GM23248 (cell line): ENCODE results near the gene DBF4B. TPM values are rescaled to one million over a fixed set of nuclear protein-coding genes. Genes with fewer than 3 reads are reported as not detected.

Experiments used
- DNase-seq: peaks from one replicate; pipeline ENCODE4 v3.0.0-alpha.2; 2015
- H2AFZ ChIP-seq: fragments of 200-600 bp; sonication (generic); 2 replicates; pipeline ENCODE4 v1.6.1; 2016; ENCODE audit warnings: antibody characterized with exemption
- H3F3A ChIP-seq: fragments of 200-600 bp; sonication (generic); 2 replicates; pipeline ENCODE4 v1.6.1; 2016; ENCODE audit warnings: mild to moderate bottlenecking, antibody characterized with exemption, mixed run types; ENCODE audit not compliant: insufficient read depth
- H3K27ac ChIP-seq: fragments of 200-600 bp; sonication (generic); 2 replicates; pipeline ENCODE4 v1.5.1; 2016; ENCODE audit warnings: mild to moderate bottlenecking
- H3K27me3 ChIP-seq: fragments of 200-600 bp; sonication (generic); replicated peaks from 2 replicates; pipeline ENCODE4 v1.6.1; 2016; ENCODE audit warnings: mild to moderate bottlenecking; ENCODE audit not compliant: insufficient read depth
- H3K36me3 ChIP-seq: fragments of 200-600 bp; sonication (generic); 2 replicates; pipeline ENCODE4 v1.6.1; 2016; ENCODE audit warnings: low read depth, mild to moderate bottlenecking
- H3K4me1 ChIP-seq: fragments of 200-600 bp; sonication (generic); 2 replicates; pipeline ENCODE4 v1.6.1; 2016; ENCODE audit warnings: mild to moderate bottlenecking; ENCODE audit not compliant: insufficient read depth
- H3K4me2 ChIP-seq: fragments of 200-600 bp; sonication (generic); one replicate; pipeline ENCODE4 v1.6.1; 2016; ENCODE audit warnings: mild to moderate bottlenecking; ENCODE audit not compliant: unreplicated experiment
- H3K4me3 ChIP-seq: fragments of 200-600 bp; sonication (generic); 2 replicates; pipeline ENCODE4 v1.5.1; 2016; ENCODE audit warnings: mild to moderate bottlenecking
- H3K79me2 ChIP-seq: fragments of 200-600 bp; sonication (generic); 2 replicates; pipeline ENCODE4 v1.6.1; 2016; ENCODE audit warnings: mild to moderate bottlenecking; ENCODE audit not compliant: insufficient read depth
- H3K9ac ChIP-seq: fragments of 200-600 bp; sonication (generic); 2 replicates; pipeline ENCODE4 v1.6.1; 2016; ENCODE audit warnings: mild to moderate bottlenecking
- H3K9me2 ChIP-seq: fragments of 200-600 bp; sonication (generic); 2 replicates; pipeline ENCODE4 v1.6.1; 2016; ENCODE audit warnings: mixed run types, mild to moderate bottlenecking, moderate library complexity; ENCODE audit not compliant: insufficient read depth
- H3K9me3 ChIP-seq: fragments of 200-600 bp; sonication (generic); one replicate; pipeline ENCODE4 v1.6.1; 2017; ENCODE audit warnings: low read depth
- H4K20me1 ChIP-seq: fragments of 200-600 bp; sonication (generic); 2 replicates; pipeline ENCODE4 v1.6.0; 2016; ENCODE audit not compliant: insufficient read depth
- EZH2 ChIP-seq: fragments of 200-600 bp; sonication (generic); IDR thresholded peaks from 2 replicates; pipeline ENCODE4 v1.6.1; 2018; ENCODE audit warnings: antibody characterized with exemption, mild to moderate bottlenecking; ENCODE audit not compliant: insufficient read depth, poor library complexity, severe bottlenecking
- EZH2phosphoT487 ChIP-seq: fragments of 200-600 bp; sonication (generic); IDR thresholded peaks from 2 replicates; pipeline ENCODE4 v1.6.1; 2018; ENCODE audit warnings: antibody characterized with exemption, moderate library complexity, mild to moderate bottlenecking, low read depth; ENCODE audit not compliant: insufficient read depth
- WGBS, 2 experiments: methylation state at CpG; one replicate each; pipeline ENCODE4 v1.1.6; 2015 to 2017; ENCODE audit warnings: low lambda C conversion rate in 2 of 2, low coverage in 1 of 2; ENCODE audit errors: missing lambda C conversion rate in 2 of 2; 5-methylcytosine and 5-hydroxymethylcytosine counted together
- in situ Hi-C: fragments of 300-500 bp; cut with MboI; formaldehyde crosslinking; loops from 2 replicates; pipeline ENCODE4 v1.15.0; 2020
- polyA plus RNA-seq: library from polyadenylated mRNA; unstranded; fragments of >200 nt; fragmentation: Nextera tagmentation; extraction: Ambion mirVana; gene quantifications from 2 replicates; pipeline ENCODE4 v1.2.1, GENCODE V29; 2016
- total RNA-seq: library from RNA; depleted of rRNA; stranded (reverse); fragments of >200 nt; shearing (Covaris generic); gene quantifications from 2 replicates; pipeline ENCODE4 v1.2.3, GENCODE V29; 2014

DBF4B gene
- total and polyA plus RNA-seq, 2 experiments from 2014 or later, result 3.2 to 6.5 TPM

DNA sequence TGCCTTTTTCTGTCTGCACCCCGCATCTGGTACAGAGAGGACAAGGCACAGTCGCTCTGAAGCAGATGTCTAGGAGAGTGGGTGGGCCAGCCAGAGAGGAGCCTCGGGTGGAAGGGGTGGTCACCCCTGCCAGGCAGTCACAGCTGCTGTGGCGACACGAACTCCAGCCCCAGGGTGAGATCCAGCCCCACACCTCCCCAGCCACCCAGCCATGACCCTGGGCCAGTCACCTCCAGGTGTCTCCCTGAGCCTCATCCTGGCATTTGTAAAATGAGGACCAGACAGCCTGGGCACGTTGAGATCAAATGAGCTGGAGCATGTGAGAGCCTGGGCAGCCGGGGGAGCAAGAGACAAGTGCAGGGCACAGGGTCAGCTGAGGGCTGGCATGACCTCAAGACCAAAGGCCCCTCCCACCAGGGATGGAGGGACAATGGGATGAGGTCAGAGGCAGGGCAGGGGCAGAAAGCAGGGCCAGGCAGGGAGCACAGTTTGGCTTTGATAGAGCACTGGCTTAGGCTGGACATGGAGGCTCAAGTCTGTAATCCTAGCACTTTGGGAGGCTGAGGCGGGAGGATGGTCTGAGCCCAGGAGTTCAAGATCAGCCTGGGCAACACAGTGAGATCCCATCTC, 58.1 kb downstream of the DBF4B start:
- Histone ChIP-seq H3K4me1 (no peaks in the 10 kb centered on the region), H3K9me3 (no peaks in the 10 kb centered on the region), H3K9ac (no peak overlapping the region), H3K4me2 (no peak overlapping the region), H4K20me1 (no peaks in the 10 kb centered on the region), H3F3A (no peaks in the 10 kb centered on the region), H3K4me3 (no peak overlapping the region), H3K27me3 (no peaks in the 10 kb centered on the region; the same call in 1 of the 2 replicates), H3K79me2 (no peaks in the 10 kb centered on the region), H3K36me3 (no peaks in the 10 kb centered on the region), H2AFZ (no peak overlapping the region), H3K27ac (no peak overlapping the region), H3K9me2 (no peaks in the 10 kb centered on the region)
- no peak for DNase-seq
- in situ Hi-C loops, result loop anchor here (25.0 kb wide), 1 partner anchor 271 kb away; no protein-coding TSS in a partner anchor
- WGBS, 2 experiments, result 38 to 41% methylated on average over 8 of the region's 8 CpGs
- no peak for TF ChIP-seq EZH2phosphoT487
- no peak for TF ChIP-seq EZH2

GRCh38 chr17:44767493-44767892, 59.0 kb downstream of the DBF4B start:
- H3K27ac ChIP-seq, result no peak overlapping the region
- no peaks in the 10 kb centered on the region for H3K9me2 ChIP-seq
- no peaks in the 10 kb centered on the region for H3K27me3 ChIP-seq
- H3K9me3 ChIP-seq, result no peaks in the 10 kb centered on the region
- H3K79me2 ChIP-seq, result no peaks in the 10 kb centered on the region
- H3F3A ChIP-seq, result no peaks in the 10 kb centered on the region
- no peak overlapping the region for H2AFZ ChIP-seq
- TF ChIP-seq EZH2 (no peak), EZH2phosphoT487 (no peak)
- H3K4me1 ChIP-seq, result no peaks in the 10 kb centered on the region
- H4K20me1 ChIP-seq, result no peaks in the 10 kb centered on the region
- 49 to 68% methylated on average over 4 of the region's 4 CpGs for WGBS, 2 experiments
- no peaks in the 10 kb centered on the region for H3K36me3 ChIP-seq
- H3K9ac ChIP-seq, result no peak overlapping the region
- no peak for DNase-seq
- in situ Hi-C loops, result loop anchor here (25.0 kb wide), 1 partner anchor 270 kb away; no protein-coding TSS in a partner anchor
- no peak overlapping the region for H3K4me2 ChIP-seq
- no peak overlapping the region for H3K4me3 ChIP-seq

DNA sequence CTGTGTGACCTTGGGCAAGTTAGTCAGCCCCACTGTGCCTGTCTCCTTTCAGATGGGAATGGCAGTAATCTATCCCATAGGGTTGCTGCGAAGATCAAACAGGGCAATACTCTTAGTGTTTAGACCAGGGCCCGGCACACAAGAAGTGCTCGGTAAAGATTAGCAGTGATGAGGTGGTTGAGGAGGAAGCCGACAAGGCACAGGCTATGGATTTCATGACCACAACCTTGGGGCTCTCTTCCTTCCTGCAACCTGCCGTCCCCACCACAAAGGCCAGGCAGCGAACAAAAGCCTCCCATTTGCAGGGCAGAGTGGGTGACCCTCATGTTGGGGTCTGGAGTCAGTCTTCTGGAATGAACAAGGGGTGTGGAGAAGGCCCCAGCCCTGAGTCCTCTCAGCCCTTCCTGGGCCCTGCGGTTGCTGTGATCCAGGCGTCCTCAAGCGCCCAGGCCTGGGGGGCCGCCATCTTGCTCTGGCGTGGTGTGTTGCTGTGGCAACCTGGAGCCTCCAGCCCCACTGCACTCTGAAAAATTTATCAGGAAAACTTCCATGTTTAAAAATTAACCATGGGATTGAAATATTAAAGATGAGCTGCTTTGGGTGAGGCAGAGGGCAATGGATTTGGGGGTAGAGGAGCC, 60.2 kb downstream of the DBF4B start:
- in situ Hi-C loops, result loop anchor here (25.0 kb wide), 1 partner anchor 269 kb away; no protein-coding TSS in a partner anchor
- WGBS, 2 experiments, result 93 to 96% methylated on average over 11 of the region's 11 CpGs

DNA sequence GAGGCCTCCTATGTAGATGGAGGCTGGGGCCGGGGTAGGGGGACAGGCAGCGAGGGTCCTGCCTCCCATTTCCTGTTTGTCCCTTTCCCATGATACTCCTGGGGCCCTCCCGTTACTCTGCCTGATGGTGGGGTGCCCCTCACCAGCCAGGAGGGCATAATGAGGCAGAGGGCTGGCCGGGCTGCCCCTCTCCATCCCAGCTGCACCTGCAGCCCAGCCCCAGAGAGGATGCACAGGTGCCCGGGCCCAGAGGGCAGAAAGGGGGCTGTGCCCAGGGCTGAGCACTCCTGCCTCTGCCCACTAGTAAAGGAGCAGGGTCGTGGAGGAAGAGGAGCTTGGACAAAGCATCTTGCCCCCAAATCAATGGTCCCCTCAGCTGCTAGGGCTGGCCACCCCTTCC, 60.8 kb downstream of the DBF4B start:
- Histone ChIP-seq H3K4me3 (no peak overlapping the region), H3K4me2 (no peak overlapping the region), H3F3A (no peaks in the 10 kb centered on the region), H3K4me1 (no peaks in the 10 kb centered on the region), H3K9me2 (no peaks in the 10 kb centered on the region), H2AFZ (no peak overlapping the region), H3K79me2 (no peaks in the 10 kb centered on the region), H3K27me3 (no peaks in the 10 kb centered on the region), H3K27ac (no peak overlapping the region), H4K20me1 (no peaks in the 10 kb centered on the region), H3K9me3 (no peaks in the 10 kb centered on the region), H3K36me3 (no peaks in the 10 kb centered on the region), H3K9ac (no peak overlapping the region)
- TF ChIP-seq EZH2phosphoT487 (no peak), EZH2 (no peak)
- 39 to 46% methylated on average over 6 of the region's 6 CpGs for WGBS, 2 experiments
- no peak for DNase-seq
- in situ Hi-C loops, result loop anchor here (25.0 kb wide), 1 partner anchor 268 kb away; no protein-coding TSS in a partner anchor

More for the DNA sequence above, 60.2 kb downstream of the DBF4B start:
- Histone ChIP-seq H2AFZ (no peak overlapping the region), H3K27me3 (no peaks in the 10 kb centered on the region), H3K36me3 (no peaks in the 10 kb centered on the region), H4K20me1 (no peaks in the 10 kb centered on the region), H3K4me1 (no peaks in the 10 kb centered on the region), H3F3A (no peaks in the 10 kb centered on the region), H3K9ac (no peak overlapping the region), H3K9me3 (no peaks in the 10 kb centered on the region), H3K9me2 (no peaks in the 10 kb centered on the region), H3K4me2 (no peak overlapping the region), H3K79me2 (no peaks in the 10 kb centered on the region), H3K27ac (no peak overlapping the region), H3K4me3 (no peak overlapping the region)
- DNase-seq, result no peak
- TF ChIP-seq EZH2 (no peak), EZH2phosphoT487 (no peak)
